WTC11 (cell line): ENCODE results near the gene CAMKMT. TPM values are rescaled to one million over a fixed set of nuclear protein-coding genes. Genes with fewer than 3 reads are reported as not detected.
A peak's percentile ranks its signal among the peaks of the same experiment; 100 is the strongest.
"Not testable (repeated sequence)": the region's sequence is repeated elsewhere in the genome, so short reads cannot be mapped to it uniquely, and the experiment has no call there.

Experiments used
- ATAC-seq: fragments of 200-7000 bp; cut with Tn5 transposase; 2 replicates; pipeline ENCODE4 v1.10.0; 2021; ENCODE audit warnings: mild to moderate bottlenecking, moderate library complexity
- CTCF ChIA-PET: fragments of 300-600 bp; sonication (Branson Sonifier 250); formaldehyde crosslinking; loops from one replicate; lab custom pipeline; 2021; ENCODE audit warnings: antibody characterized with exemption; lab: Charles Lee
- POLR2A ChIA-PET: fragments of 350-600 bp; sonication (Branson Sonifier 250); formaldehyde crosslinking; loops from one replicate; lab custom pipeline; 2021; ENCODE audit warnings: antibody characterized with exemption; lab: Charles Lee
- DNase-seq: peaks from one replicate; pipeline ENCODE4 v3.0.0; 2021; ENCODE audit warnings: low spot score
- H3K27ac Mint-ChIP-seq: 2 replicates; pipeline ENCODE4 v1.8.0; 2021; ENCODE audit warnings: mixed read lengths
- H3K27me3 Mint-ChIP-seq: 2 replicates; pipeline ENCODE4 v1.8.0; 2021; ENCODE audit warnings: low read depth, mild to moderate bottlenecking, moderate library complexity, mixed read lengths
- H3K36me3 Mint-ChIP-seq: 2 replicates; pipeline ENCODE4 v1.8.0; 2021; ENCODE audit warnings: mixed read lengths
- H3K4me1 Mint-ChIP-seq: 2 replicates; pipeline ENCODE4 v1.8.0; 2022; ENCODE audit warnings: mixed read lengths
- H3K4me3 Mint-ChIP-seq: 2 replicates; pipeline ENCODE4 v1.8.0; 2021; ENCODE audit warnings: mild to moderate bottlenecking, moderate library complexity, mixed read lengths
- H3K9me3 Mint-ChIP-seq: 2 replicates; pipeline ENCODE4 v1.8.0; 2021; ENCODE audit warnings: mixed read lengths
- FOXJ3 ChIP-seq: sonication (generic); formaldehyde crosslinking; IDR thresholded peaks from 2 replicates; pipeline ENCODE4 v1.9.0; 2021; ENCODE audit warnings: missing genetic modification reagents, mild to moderate bottlenecking, borderline replicate concordance
- FOXK1 ChIP-seq: sonication (generic); formaldehyde crosslinking; IDR thresholded peaks from 2 replicates; pipeline ENCODE4 v1.8.0; 2022; ENCODE audit warnings: mild to moderate bottlenecking, moderate library complexity, missing genetic modification reagents
- GTF2I ChIP-seq: fragments of 250-450 bp; sonication (Bioruptor Pico); conservative IDR thresholded peaks from 2 replicates; pipeline ENCODE4 v1.4.0; 2021; ENCODE audit warnings: mild to moderate bottlenecking
- KAT7 ChIP-seq: sonication (generic); formaldehyde crosslinking; IDR thresholded peaks from 2 replicates; pipeline ENCODE4 v1.8.1; 2023; ENCODE audit warnings: missing genetic modification reagents, mild to moderate bottlenecking, borderline replicate concordance
- MYBL2 ChIP-seq: sonication (generic); formaldehyde crosslinking; IDR thresholded peaks from 2 replicates; pipeline ENCODE4 v1.8.1; 2023; ENCODE audit warnings: mild to moderate bottlenecking, moderate library complexity, missing genetic modification reagents
- NFATC4 ChIP-seq: fragments of 250-450 bp; sonication (Bioruptor Pico); IDR thresholded peaks from 2 replicates; pipeline ENCODE4 v1.9.0; 2021; ENCODE audit warnings: mild to moderate bottlenecking
- PRRX2 ChIP-seq: fragments of 250-450 bp; sonication (Bioruptor Pico); IDR thresholded peaks from 2 replicates; pipeline ENCODE4 v1.8.0; 2021; ENCODE audit warnings: mild to moderate bottlenecking
- TEAD4 ChIP-seq: sonication (generic); formaldehyde crosslinking; IDR thresholded peaks from 2 replicates; pipeline ENCODE4 v1.8.0; 2022; ENCODE audit warnings: mild to moderate bottlenecking, missing genetic modification reagents
- ZNF671 ChIP-seq: fragments of 250-450 bp; sonication (Bioruptor Pico); IDR thresholded peaks from 2 replicates; pipeline ENCODE4 v1.8.0; 2021; ENCODE audit warnings: mild to moderate bottlenecking
- total RNA-seq: library from RNA; stranded (reverse); gene quantifications from 3 replicates; pipeline ENCODE4 v1.2.3, GENCODE V29; 2021
- TF ChIP-seq, protein P1 (sequence below): sonication (generic); formaldehyde crosslinking; IDR thresholded peaks from 2 replicates; pipeline ENCODE4 v1.8.1; 2022; ENCODE audit warnings: mild to moderate bottlenecking, moderate library complexity, missing genetic modification reagents
- TF ChIP-seq, protein P2 (sequence below): fragments of 250-450 bp; sonication (Bioruptor Pico); IDR thresholded peaks from 2 replicates; pipeline ENCODE4 v1.9.0; 2021; ENCODE audit warnings: mild to moderate bottlenecking
- TF ChIP-seq, protein P3 (sequence below): sonication (generic); formaldehyde crosslinking; conservative IDR thresholded peaks from 2 replicates; pipeline ENCODE4 v1.8.1; 2022; ENCODE audit warnings: mild to moderate bottlenecking, missing genetic modification reagents
- TF ChIP-seq, protein P4 (sequence below): fragments of 250-450 bp; sonication (Bioruptor Pico); IDR thresholded peaks from 2 replicates; pipeline ENCODE4 v1.8.0; 2021; ENCODE audit warnings: mild to moderate bottlenecking
- TF ChIP-seq, protein P5 (sequence below): sonication (generic); formaldehyde crosslinking; IDR thresholded peaks from 2 replicates; pipeline ENCODE4 v1.8.1; 2023; ENCODE audit warnings: mild to moderate bottlenecking, missing genetic modification reagents, moderate library complexity

CAMKMT gene
- total RNA-seq, 1 experiment from 2014 or later = 20.6 TPM

DNA sequence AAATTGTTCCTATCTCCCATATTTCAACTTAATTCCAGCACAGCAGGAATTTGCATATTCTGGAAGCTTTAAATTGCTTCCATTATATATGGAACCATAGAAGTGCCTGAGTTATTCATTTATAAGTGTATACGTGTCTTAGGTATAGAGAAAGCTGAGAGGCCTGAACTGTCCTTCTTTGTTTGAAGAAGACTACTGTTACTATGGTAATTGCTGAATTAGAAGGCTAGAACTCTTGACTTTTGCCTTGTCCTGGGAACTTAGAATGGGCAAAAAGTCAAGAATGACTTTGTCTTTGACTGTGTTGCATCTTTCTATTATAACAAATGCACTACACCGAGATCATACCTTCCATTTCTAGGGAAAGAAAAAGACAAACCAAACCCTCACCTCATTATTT lies 15.7 kb downstream of the CAMKMT start (continued):
- no peak for TF ChIP-seq FOXJ3 (CRISPR knock-in tag)

DNA sequence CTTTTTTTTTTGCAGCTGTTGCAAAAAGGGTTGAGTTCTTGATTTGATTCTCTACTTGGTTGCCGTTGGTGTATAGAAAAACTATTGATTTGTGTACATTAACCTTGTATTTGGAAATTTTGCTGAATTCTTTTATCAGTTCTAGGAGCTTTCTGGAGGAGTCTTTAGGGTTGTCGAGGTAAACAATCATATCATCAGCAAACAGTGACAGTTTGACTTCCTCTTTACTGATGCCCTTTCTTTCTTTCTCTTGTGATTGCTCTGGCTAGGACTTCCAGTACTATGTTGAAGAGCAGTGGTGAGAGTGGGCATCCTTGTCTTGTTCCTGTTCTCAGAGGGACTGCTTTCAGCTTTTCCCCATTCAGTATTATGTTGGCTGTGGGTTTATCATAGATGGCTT lies 23.5 kb downstream of the CAMKMT start:
- CTCF ChIA-PET, H3K27me3 Mint-ChIP-seq, POLR2A ChIA-PET, ATAC-seq, H3K4me3 Mint-ChIP-seq, DNase-seq: not testable (repeated sequence)
- Mint-ChIP-seq H3K4me1 (peaks cover 16% of the 10 kb centered on the region), H3K27ac (peak overlapping the region; percentile 39; the same call in 1 of the 2 replicates), H3K36me3 (peaks cover 51% of the 10 kb centered on the region), H3K9me3 (peaks cover 44% of the 10 kb centered on the region)

DNA sequence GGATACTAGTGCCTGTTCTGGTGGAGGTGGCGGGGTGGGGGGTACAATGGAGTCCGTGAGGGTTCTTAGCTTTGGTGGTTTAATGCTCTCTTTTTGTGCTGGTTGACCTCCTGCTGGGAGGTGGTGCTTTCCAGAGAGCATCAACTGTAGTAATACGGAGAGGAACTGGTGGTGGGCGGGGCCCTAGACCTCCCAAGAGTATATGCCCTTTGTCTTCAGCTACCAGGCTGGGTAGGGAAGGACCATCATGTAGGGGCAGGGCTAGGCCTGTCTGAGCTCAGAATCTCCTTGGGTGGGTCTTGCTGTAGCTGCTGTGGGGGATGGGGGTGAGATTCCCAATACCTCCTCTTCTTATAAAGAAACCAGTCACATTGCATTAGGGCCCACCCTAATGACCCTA lies 27.1 kb downstream of the CAMKMT start:
- H3K9me3 Mint-ChIP-seq = peaks cover 41% of the 10 kb centered on the region
- H3K36me3 Mint-ChIP-seq = peaks cover 42% of the 10 kb centered on the region
- no peaks in the 10 kb centered on the region for H3K27me3 Mint-ChIP-seq
- H3K4me1 Mint-ChIP-seq = peaks cover 23% of the 10 kb centered on the region
- POLR2A ChIA-PET = no interaction called here
- no peak overlapping the region for H3K4me3 Mint-ChIP-seq
- DNase-seq (peak; percentile 22), ATAC-seq (peak; percentile 64)
- CTCF ChIA-PET = interaction anchor here (0.5 to 2.5 kb wide), 5 partner anchors 14 to 91 kb away, joined by 3 to 8 read pairs (median 3); partner anchors contain the start of genes CAMKMT and PREPL
- H3K27ac Mint-ChIP-seq = no peak overlapping the region
- TF ChIP-seq PRRX2 (CRISPR knock-in tag) (no peak), MYBL2 (no peak), FOXJ3 (CRISPR knock-in tag) (no peak)
- TF ChIP-seq, protein P1, sequence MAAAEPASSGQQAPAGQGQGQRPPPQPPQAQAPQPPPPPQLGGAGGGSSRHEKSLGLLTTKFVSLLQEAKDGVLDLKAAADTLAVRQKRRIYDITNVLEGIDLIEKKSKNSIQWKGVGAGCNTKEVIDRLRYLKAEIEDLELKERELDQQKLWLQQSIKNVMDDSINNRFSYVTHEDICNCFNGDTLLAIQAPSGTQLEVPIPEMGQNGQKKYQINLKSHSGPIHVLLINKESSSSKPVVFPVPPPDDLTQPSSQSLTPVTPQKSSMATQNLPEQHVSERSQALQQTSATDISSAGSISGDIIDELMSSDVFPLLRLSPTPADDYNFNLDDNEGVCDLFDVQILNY (CRISPR knock-in tag) = no peak
- TF ChIP-seq, protein P2, sequence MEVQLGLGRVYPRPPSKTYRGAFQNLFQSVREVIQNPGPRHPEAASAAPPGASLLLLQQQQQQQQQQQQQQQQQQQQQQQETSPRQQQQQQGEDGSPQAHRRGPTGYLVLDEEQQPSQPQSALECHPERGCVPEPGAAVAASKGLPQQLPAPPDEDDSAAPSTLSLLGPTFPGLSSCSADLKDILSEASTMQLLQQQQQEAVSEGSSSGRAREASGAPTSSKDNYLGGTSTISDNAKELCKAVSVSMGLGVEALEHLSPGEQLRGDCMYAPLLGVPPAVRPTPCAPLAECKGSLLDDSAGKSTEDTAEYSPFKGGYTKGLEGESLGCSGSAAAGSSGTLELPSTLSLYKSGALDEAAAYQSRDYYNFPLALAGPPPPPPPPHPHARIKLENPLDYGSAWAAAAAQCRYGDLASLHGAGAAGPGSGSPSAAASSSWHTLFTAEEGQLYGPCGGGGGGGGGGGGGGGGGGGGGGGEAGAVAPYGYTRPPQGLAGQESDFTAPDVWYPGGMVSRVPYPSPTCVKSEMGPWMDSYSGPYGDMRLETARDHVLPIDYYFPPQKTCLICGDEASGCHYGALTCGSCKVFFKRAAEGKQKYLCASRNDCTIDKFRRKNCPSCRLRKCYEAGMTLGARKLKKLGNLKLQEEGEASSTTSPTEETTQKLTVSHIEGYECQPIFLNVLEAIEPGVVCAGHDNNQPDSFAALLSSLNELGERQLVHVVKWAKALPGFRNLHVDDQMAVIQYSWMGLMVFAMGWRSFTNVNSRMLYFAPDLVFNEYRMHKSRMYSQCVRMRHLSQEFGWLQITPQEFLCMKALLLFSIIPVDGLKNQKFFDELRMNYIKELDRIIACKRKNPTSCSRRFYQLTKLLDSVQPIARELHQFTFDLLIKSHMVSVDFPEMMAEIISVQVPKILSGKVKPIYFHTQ (CRISPR knock-in tag) = no peak
- TF ChIP-seq, protein P3, sequence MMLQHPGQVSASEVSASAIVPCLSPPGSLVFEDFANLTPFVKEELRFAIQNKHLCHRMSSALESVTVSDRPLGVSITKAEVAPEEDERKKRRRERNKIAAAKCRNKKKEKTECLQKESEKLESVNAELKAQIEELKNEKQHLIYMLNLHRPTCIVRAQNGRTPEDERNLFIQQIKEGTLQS = no peak

DNA sequence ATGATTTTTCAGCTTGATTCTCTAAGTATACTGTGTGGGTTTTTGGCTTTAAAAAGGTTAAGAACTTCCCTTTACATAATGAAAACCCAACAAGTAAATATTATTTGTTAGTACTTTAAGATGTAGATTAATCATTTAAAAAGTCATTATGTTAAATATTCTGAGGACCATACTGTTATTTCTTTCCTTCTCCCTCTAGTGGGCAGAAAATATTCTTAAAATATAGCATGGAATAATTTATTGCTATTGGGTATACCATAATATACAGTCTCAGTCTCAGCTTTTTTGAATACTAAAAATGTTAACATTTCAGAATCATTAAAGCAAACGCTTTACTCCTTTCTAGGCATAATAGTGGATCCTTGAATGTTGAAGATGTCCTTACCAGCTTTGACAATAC lies 28.1 kb downstream of the CAMKMT start:
- DNase-seq (no peak), ATAC-seq (no peak)
- POLR2A ChIA-PET = no interaction called here
- TF ChIP-seq, protein P4, sequence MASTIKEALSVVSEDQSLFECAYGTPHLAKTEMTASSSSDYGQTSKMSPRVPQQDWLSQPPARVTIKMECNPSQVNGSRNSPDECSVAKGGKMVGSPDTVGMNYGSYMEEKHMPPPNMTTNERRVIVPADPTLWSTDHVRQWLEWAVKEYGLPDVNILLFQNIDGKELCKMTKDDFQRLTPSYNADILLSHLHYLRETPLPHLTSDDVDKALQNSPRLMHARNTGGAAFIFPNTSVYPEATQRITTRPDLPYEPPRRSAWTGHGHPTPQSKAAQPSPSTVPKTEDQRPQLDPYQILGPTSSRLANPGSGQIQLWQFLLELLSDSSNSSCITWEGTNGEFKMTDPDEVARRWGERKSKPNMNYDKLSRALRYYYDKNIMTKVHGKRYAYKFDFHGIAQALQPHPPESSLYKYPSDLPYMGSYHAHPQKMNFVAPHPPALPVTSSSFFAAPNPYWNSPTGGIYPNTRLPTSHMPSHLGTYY (CRISPR knock-in tag) = no peak
- TF ChIP-seq NFATC4 (CRISPR knock-in tag) = no peak
- no peak for TF ChIP-seq ZNF671 (CRISPR knock-in tag)
- TF ChIP-seq, protein P5, sequence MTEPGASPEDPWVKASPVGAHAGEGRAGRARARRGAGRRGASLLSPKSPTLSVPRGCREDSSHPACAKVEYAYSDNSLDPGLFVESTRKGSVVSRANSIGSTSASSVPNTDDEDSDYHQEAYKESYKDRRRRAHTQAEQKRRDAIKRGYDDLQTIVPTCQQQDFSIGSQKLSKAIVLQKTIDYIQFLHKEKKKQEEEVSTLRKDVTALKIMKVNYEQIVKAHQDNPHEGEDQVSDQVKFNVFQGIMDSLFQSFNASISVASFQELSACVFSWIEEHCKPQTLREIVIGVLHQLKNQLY = no peak
- TF ChIP-seq GTF2I (CRISPR knock-in tag) = no peak
- no peak for TF ChIP-seq FOXK1
- TF ChIP-seq TEAD4 = no peak
- no peak for TF ChIP-seq KAT7
- Mint-ChIP-seq H3K9me3 (peaks cover 31% of the 10 kb centered on the region), H3K27ac (no peak overlapping the region), H3K36me3 (peaks cover 31% of the 10 kb centered on the region), H3K4me3 (no peak overlapping the region), H3K4me1 (peaks cover 23% of the 10 kb centered on the region), H3K27me3 (no peaks in the 10 kb centered on the region)
- CTCF ChIA-PET = interaction anchor here (0.6 to 2.5 kb wide), 3 partner anchors 29 to 90 kb away, joined by 4 to 8 read pairs (median 7); partner anchors contain the start of genes CAMKMT and PREPL
